MM.1S (cell line): ENCODE data around the gene AGTRAP.

Experiments
- EZH2 ChIP-seq: fragments of 300-600 bp; sonication (generic); optimal IDR thresholded peaks from 2 replicates; pipeline ENCODE3; 2017; ENCODE audit warnings: low read depth, mild to moderate bottlenecking, antibody characterized with exemption, low read length, mixed read lengths
- TF ChIP-seq, protein P1 (sequence below): fragments of 300-600 bp; sonication (generic); IDR thresholded peaks from 2 replicates; pipeline ENCODE4 v1.5.1; 2016; ENCODE audit warnings: antibody characterized with exemption, low read length, mixed read lengths

- no peak for TF ChIP-seq EZH2
- TF ChIP-seq, protein P1, sequence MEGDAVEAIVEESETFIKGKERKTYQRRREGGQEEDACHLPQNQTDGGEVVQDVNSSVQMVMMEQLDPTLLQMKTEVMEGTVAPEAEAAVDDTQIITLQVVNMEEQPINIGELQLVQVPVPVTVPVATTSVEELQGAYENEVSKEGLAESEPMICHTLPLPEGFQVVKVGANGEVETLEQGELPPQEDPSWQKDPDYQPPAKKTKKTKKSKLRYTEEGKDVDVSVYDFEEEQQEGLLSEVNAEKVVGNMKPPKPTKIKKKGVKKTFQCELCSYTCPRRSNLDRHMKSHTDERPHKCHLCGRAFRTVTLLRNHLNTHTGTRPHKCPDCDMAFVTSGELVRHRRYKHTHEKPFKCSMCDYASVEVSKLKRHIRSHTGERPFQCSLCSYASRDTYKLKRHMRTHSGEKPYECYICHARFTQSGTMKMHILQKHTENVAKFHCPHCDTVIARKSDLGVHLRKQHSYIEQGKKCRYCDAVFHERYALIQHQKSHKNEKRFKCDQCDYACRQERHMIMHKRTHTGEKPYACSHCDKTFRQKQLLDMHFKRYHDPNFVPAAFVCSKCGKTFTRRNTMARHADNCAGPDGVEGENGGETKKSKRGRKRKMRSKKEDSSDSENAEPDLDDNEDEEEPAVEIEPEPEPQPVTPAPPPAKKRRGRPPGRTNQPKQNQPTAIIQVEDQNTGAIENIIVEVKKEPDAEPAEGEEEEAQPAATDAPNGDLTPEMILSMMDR, result no peak
Observed at GRCh38 chr1:11778844-11779623, 43.1 kb downstream of the AGTRAP start.
